GM23338 (cell line): Measurements from ENCODE around the gene NTM. TPM values are rescaled to one million over a fixed set of nuclear protein-coding genes. Genes with fewer than 3 reads are reported as not detected.

ENCODE experiments used
- ATAC-seq: fragments of 200-7000 bp; cut with Tn5 transposase; 3 replicates; pipeline ENCODE4 v1.9.1; 2020
- DNase-seq: peaks from one replicate; pipeline ENCODE4 v3.0.0-alpha.2; 2015; ENCODE audit warnings: low spot score
- H2AFZ ChIP-seq: fragments of 200-600 bp; sonication (generic); 2 replicates; pipeline ENCODE4 v1.8.0; 2016; ENCODE audit warnings: antibody characterized with exemption, mild to moderate bottlenecking, moderate library complexity
- H3F3A ChIP-seq: fragments of 200-600 bp; sonication (generic); replicated peaks from 2 replicates; pipeline ENCODE4 v1.8.0; 2017; ENCODE audit warnings: antibody characterized with exemption, mixed run types, low read depth
- H3K27ac ChIP-seq: fragments of 200-600 bp; sonication (generic); 2 replicates; pipeline ENCODE4 v1.6.1; 2016; ENCODE audit warnings: low read depth
- H3K27me3 ChIP-seq: fragments of 200-600 bp; sonication (generic); 2 replicates; pipeline ENCODE4 v1.8.0; 2016; ENCODE audit warnings: mild to moderate bottlenecking, mixed run types, moderate library complexity; ENCODE audit not compliant: insufficient read depth
- H3K36me3 ChIP-seq: fragments of 200-600 bp; sonication (generic); 2 replicates; pipeline ENCODE4 v1.8.0; 2016; ENCODE audit warnings: mild to moderate bottlenecking; ENCODE audit not compliant: insufficient read depth
- H3K4me1 ChIP-seq: fragments of 200-600 bp; sonication (generic); 2 replicates; pipeline ENCODE4 v1.8.0; 2016; ENCODE audit warnings: mild to moderate bottlenecking, moderate library complexity; ENCODE audit not compliant: insufficient read depth
- H3K4me2 ChIP-seq: fragments of 200-600 bp; sonication (generic); 2 replicates; pipeline ENCODE4 v1.7.1; 2017; ENCODE audit warnings: mixed run types
- H3K4me3 ChIP-seq: fragments of 200-600 bp; sonication (generic); 2 replicates; pipeline ENCODE4 v1.6.1; 2016; ENCODE audit warnings: mixed run types
- H3K79me2 ChIP-seq: fragments of 200-600 bp; sonication (generic); replicated peaks from 2 replicates; pipeline ENCODE4 v1.8.0; 2017; ENCODE audit warnings: mild to moderate bottlenecking; ENCODE audit not compliant: insufficient read depth
- H3K9me2 ChIP-seq: fragments of 200-600 bp; sonication (generic); 2 replicates; pipeline ENCODE4 v1.8.0; 2017; ENCODE audit not compliant: insufficient read depth
- H4K20me1 ChIP-seq: fragments of 200-600 bp; sonication (generic); replicated peaks from 2 replicates; pipeline ENCODE4 v1.8.0; 2017; ENCODE audit warnings: mild to moderate bottlenecking; ENCODE audit not compliant: insufficient read depth
- H3K27ac Mint-ChIP-seq: 2 replicates; pipeline ENCODE4 v1.8.0; 2020; ENCODE audit warnings: inconsistent platforms, mild to moderate bottlenecking, moderate library complexity, mixed read lengths
- H3K27me3 Mint-ChIP-seq: 3 replicates; pipeline ENCODE4 v1.8.0; 2022; ENCODE audit warnings: low read depth, mild to moderate bottlenecking, moderate library complexity, mixed read lengths, inconsistent platforms; ENCODE audit not compliant: insufficient read depth, poor library complexity
- H3K36me3 Mint-ChIP-seq: 3 replicates; pipeline ENCODE4 v1.8.0; 2021; ENCODE audit warnings: low read depth, mild to moderate bottlenecking, inconsistent platforms, moderate library complexity, mixed read lengths
- H3K4me1 Mint-ChIP-seq: 3 replicates; pipeline ENCODE4 v1.8.0; 2020; ENCODE audit warnings: mild to moderate bottlenecking, inconsistent platforms, mixed read lengths
- H3K4me3 Mint-ChIP-seq: 3 replicates; pipeline ENCODE4 v1.8.0; 2021; ENCODE audit warnings: moderate library complexity, mild to moderate bottlenecking, inconsistent platforms, mixed read lengths
- H3K9me3 Mint-ChIP-seq: 3 replicates; pipeline ENCODE4 v1.8.0; 2020; ENCODE audit warnings: moderate library complexity, mild to moderate bottlenecking, inconsistent platforms, mixed read lengths
- EZH2 ChIP-seq: fragments of 200-600 bp; sonication (generic); IDR thresholded peaks from one replicate; pipeline ENCODE4 v1.8.0; 2017; ENCODE audit warnings: antibody characterized with exemption, mild to moderate bottlenecking, low read depth; ENCODE audit not compliant: unreplicated experiment
- EZH2phosphoT487 ChIP-seq: fragments of 200-600 bp; sonication (generic); IDR thresholded peaks from one replicate; pipeline ENCODE4 v1.8.1; 2018; ENCODE audit warnings: antibody characterized with exemption; ENCODE audit not compliant: unreplicated experiment
- JUNB ChIP-seq: IDR thresholded peaks from one replicate; pipeline ENCODE4 v1.6.1; 2016; ENCODE audit warnings: antibody characterized with exemption; ENCODE audit not compliant: unreplicated experiment
- NANOG ChIP-seq: IDR thresholded peaks from 2 replicates; pipeline ENCODE4 v1.6.1; 2016; ENCODE audit warnings: antibody characterized with exemption, borderline replicate concordance
- POLR2AphosphoS5 ChIP-seq: IDR thresholded peaks from 2 replicates; pipeline ENCODE4 v1.6.1; 2016; ENCODE audit warnings: antibody characterized with exemption, low read depth
- REST ChIP-seq: IDR thresholded peaks from one replicate; pipeline ENCODE4 v1.6.1; 2018; ENCODE audit warnings: antibody characterized with exemption; ENCODE audit not compliant: unreplicated experiment
- ZNF114 ChIP-seq: fragments of 250-450 bp; sonication (Bioruptor Pico); IDR thresholded peaks from 2 replicates; pipeline ENCODE4 v1.5.0; 2020; ENCODE audit warnings: mild to moderate bottlenecking, moderate library complexity
- ZNF331 ChIP-seq: fragments of 250-450 bp; sonication (Bioruptor Pico); IDR thresholded peaks from 2 replicates; pipeline ENCODE4 v1.5.0; 2020; ENCODE audit warnings: low read depth, mild to moderate bottlenecking, moderate library complexity
- ZNF462 ChIP-seq: fragments of 250-450 bp; sonication (Bioruptor Pico); IDR thresholded peaks from 2 replicates; pipeline ENCODE4 v1.5.0; 2020; ENCODE audit warnings: mild to moderate bottlenecking, moderate library complexity
- polyA plus RNA-seq: library from polyadenylated mRNA; unstranded; fragments of >200 nt; fragmentation: Nextera tagmentation; extraction: Ambion mirVana; gene quantifications from 2 replicates; pipeline ENCODE4 v1.2.1, GENCODE V29; 2016
- total RNA-seq: library from RNA; depleted of rRNA; stranded (reverse); fragments of >200 nt; shearing (Covaris generic); gene quantifications from 2 replicates; pipeline ENCODE4 v1.2.3, GENCODE V29; 2014
- TF ChIP-seq, protein P1 (sequence below): IDR thresholded peaks from 2 replicates; pipeline ENCODE4 v1.6.1; 2016; ENCODE audit warnings: antibody characterized with exemption

Gene NTM
- total and polyA plus RNA-seq, 2 experiments from 2014 or later = 10.6 to 14.6 TPM

DNA sequence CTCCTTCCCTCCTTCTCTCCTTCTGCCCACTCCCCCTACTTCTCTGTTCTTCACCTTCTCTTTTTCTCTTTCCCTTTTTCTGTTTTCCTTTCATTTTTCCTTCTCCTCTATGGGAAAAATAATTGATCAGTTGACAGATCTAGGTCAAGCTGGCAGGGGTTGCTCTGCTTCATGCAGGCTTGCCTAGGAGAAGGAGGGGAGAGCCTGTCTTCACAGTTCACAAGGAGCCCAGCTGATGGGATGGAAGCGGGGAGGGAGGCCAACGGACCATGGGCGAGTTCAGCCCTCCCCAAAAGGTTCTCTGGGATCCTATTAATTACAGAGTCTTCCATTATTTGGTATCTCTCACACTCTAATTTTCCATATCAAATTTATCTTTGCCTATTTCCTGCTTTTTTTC is 5.5 kb downstream of the NTM start:
- no peaks in the 10 kb centered on the region for H4K20me1 ChIP-seq
- H3K36me3 ChIP-seq = no peaks in the 10 kb centered on the region; the same call in 1 of the 2 replicates
- no peak overlapping the region for H3K4me2 ChIP-seq
- H3K27me3 ChIP-seq = no peaks in the 10 kb centered on the region
- no peak overlapping the region for H2AFZ ChIP-seq
- Mint-ChIP-seq H3K36me3 (no peaks in the 10 kb centered on the region), H3K9me3 (no peaks in the 10 kb centered on the region), H3K27ac (no peak overlapping the region), H3K4me3 (no peak overlapping the region), H3K27me3 (peaks cover 7% of the 10 kb centered on the region), H3K4me1 (peaks cover 26% of the 10 kb centered on the region)
- peaks cover 48% of the 10 kb centered on the region for H3K4me1 ChIP-seq
- ATAC-seq (no peak), DNase-seq (no peak)
- H3K79me2 ChIP-seq = no peaks in the 10 kb centered on the region
- TF ChIP-seq EZH2 (no peak), JUNB (no peak), NANOG (no peak), EZH2phosphoT487 (no peak), ZNF331 (CRISPR knock-in tag) (no peak)
- TF ChIP-seq, protein P1, sequence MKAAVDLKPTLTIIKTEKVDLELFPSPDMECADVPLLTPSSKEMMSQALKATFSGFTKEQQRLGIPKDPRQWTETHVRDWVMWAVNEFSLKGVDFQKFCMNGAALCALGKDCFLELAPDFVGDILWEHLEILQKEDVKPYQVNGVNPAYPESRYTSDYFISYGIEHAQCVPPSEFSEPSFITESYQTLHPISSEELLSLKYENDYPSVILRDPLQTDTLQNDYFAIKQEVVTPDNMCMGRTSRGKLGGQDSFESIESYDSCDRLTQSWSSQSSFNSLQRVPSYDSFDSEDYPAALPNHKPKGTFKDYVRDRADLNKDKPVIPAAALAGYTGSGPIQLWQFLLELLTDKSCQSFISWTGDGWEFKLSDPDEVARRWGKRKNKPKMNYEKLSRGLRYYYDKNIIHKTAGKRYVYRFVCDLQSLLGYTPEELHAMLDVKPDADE = no peak
- no peak overlapping the region for H3K27ac ChIP-seq
- no peaks in the 10 kb centered on the region; the same call in 1 of the 2 replicates for H3F3A ChIP-seq
- H3K4me3 ChIP-seq = no peak overlapping the region
- no peaks in the 10 kb centered on the region for H3K9me2 ChIP-seq

GRCh38 chr11:131378931-131379330 is 8.5 kb downstream of the NTM start:
- Mint-ChIP-seq H3K9me3 (no peaks in the 10 kb centered on the region), H3K4me3 (no peak overlapping the region), H3K27me3 (peaks cover 8% of the 10 kb centered on the region), H3K4me1 (peaks cover 26% of the 10 kb centered on the region), H3K36me3 (no peaks in the 10 kb centered on the region), H3K27ac (no peak overlapping the region)
- Histone ChIP-seq H3K27ac (no peak overlapping the region), H3K4me2 (no peak overlapping the region), H3K79me2 (no peaks in the 10 kb centered on the region), H3K27me3 (no peaks in the 10 kb centered on the region), H4K20me1 (no peaks in the 10 kb centered on the region), H3K36me3 (no peaks in the 10 kb centered on the region; the same call in 1 of the 2 replicates), H3K9me2 (no peaks in the 10 kb centered on the region), H2AFZ (no peak overlapping the region), H3K4me1 (peaks cover 19% of the 10 kb centered on the region), H3F3A (no peaks in the 10 kb centered on the region), H3K4me3 (no peak overlapping the region)
- ATAC-seq (no peak), DNase-seq (no peak)
- TF ChIP-seq REST = no peak
- no peak for TF ChIP-seq ZNF331 (CRISPR knock-in tag)
- TF ChIP-seq JUNB = no peak
- TF ChIP-seq ZNF462 (CRISPR knock-in tag) = no peak
- no peak for TF ChIP-seq EZH2
- TF ChIP-seq, protein P1 = no peak
- no peak for TF ChIP-seq POLR2AphosphoS5
- no peak for TF ChIP-seq EZH2phosphoT487
- TF ChIP-seq ZNF114 (CRISPR knock-in tag) = no peak
